HepG2 (cell line): ENCODE data around the gene USB1. TPM values are rescaled to one million over a fixed set of nuclear protein-coding genes. Genes with fewer than 3 reads are reported as not detected.

Source experiments
- ATF7 ChIP-seq, 2 experiments: fragments of 450-650 bp in 1 of 2; sonication (generic) in 1 of 2; formaldehyde crosslinking in 1 of 2; IDR thresholded peaks; 2 replicates each; pipeline versions ENCODE4 v1.4.0 to v1.6.1; 2016 to 2020; ENCODE audit warnings: antibody characterized with exemption in 1 of 2, mild to moderate bottlenecking in 1 of 2, missing genetic modification reagents in 1 of 2
- BORCS8-MEF2B ChIP-seq: sonication (generic); formaldehyde crosslinking; IDR thresholded peaks from 2 replicates; pipeline ENCODE4 v1.8.0; 2022; ENCODE audit warnings: mild to moderate bottlenecking, missing genetic modification reagents
- FOXP1 ChIP-seq, 2 experiments: fragments of 450-650 bp in 1 of 2; IDR thresholded peaks; 2 replicates each; pipeline ENCODE4 v1.6.1; 2017 to 2018; ENCODE audit warnings: antibody characterized with exemption in 1 of 2
- GATAD2A ChIP-seq: IDR thresholded peaks from 2 replicates; pipeline ENCODE4 v1.6.1; 2016
- IRF2 ChIP-seq: IDR thresholded peaks from 2 replicates; pipeline ENCODE4 v1.6.1; 2018; ENCODE audit warnings: missing genetic modification reagents, missing compliant biosample characterization
- KAT7 ChIP-seq: IDR thresholded peaks from 2 replicates; pipeline ENCODE4 v1.6.1; 2018; ENCODE audit warnings: borderline replicate concordance, missing compliant biosample characterization
- NR2F6 ChIP-seq, 2 experiments: IDR thresholded peaks; 2 replicates each; pipeline ENCODE4 v1.6.1; 2016; ENCODE audit warnings: antibody characterized with exemption in 1 of 2, mild to moderate bottlenecking in 1 of 2
- POLR2G ChIP-seq: fragments of 200-400 bp; formaldehyde crosslinking; IDR thresholded peaks from 2 replicates; pipeline ENCODE4 v1.6.1; 2018; ENCODE audit warnings: mild to moderate bottlenecking, low read depth, low read length, moderate library complexity
- RFXAP ChIP-seq: sonication (generic); formaldehyde crosslinking; IDR thresholded peaks from 2 replicates; pipeline ENCODE4 v1.4.0; 2020; ENCODE audit warnings: missing genetic modification reagents, borderline replicate concordance
- YY1 ChIP-seq: IDR thresholded peaks from 2 replicates; pipeline ENCODE4 v1.6.1; 2011; ENCODE audit warnings: low read length, low read depth, moderate library complexity, mild to moderate bottlenecking; ENCODE audit not compliant: insufficient read depth, insufficient replicate concordance
- ZNF430 ChIP-seq: sonication (generic); formaldehyde crosslinking; IDR thresholded peaks from 2 replicates; pipeline ENCODE4 v1.9.0; 2021; ENCODE audit warnings: mild to moderate bottlenecking, missing genetic modification reagents
- ZNF615 ChIP-seq: sonication (generic); formaldehyde crosslinking; IDR thresholded peaks from 2 replicates; pipeline ENCODE4 v1.5.0; 2020; ENCODE audit warnings: mild to moderate bottlenecking, missing genetic modification reagents, borderline replicate concordance
- ZNF746 ChIP-seq: sonication (generic); formaldehyde crosslinking; IDR thresholded peaks from 2 replicates; pipeline ENCODE4 v1.8.0; 2022; ENCODE audit warnings: mild to moderate bottlenecking, missing genetic modification reagents
- polyA plus RNA-seq, 8 experiments: library from polyadenylated mRNA; depleted of rRNA in 3 of 8; stranded (reverse) in 7 of 8; unstranded in 1 of 8; fragments of >200 nt; fragmentation: Illumina TruSeq in 4 of 8; extraction: Trizol in 4 of 8; gene quantifications; 2 replicates each; pipeline versions ENCODE4 v1.2.1 to v1.2.3, GENCODE V29; 2011 to 2016; ENCODE audit warnings: low read depth in 4 of 8, missing spikeins in 1 of 8, mixed read lengths in 1 of 8; ENCODE audit not compliant: insufficient read depth in 1 of 8
- total RNA-seq, 5 experiments: library from RNA; depleted of rRNA; stranded (reverse); fragments of >200 nt; fragmentation: Illumina TruSeq; extraction: Trizol; gene quantifications; 2 replicates each; pipeline ENCODE4 v1.2.3, GENCODE V29; 2016; ENCODE audit warnings: low read depth in 1 of 5
- TF ChIP-seq, protein P1 (sequence below): IDR thresholded peaks from 2 replicates; pipeline ENCODE4 v1.6.1; 2016; ENCODE audit warnings: missing compliant biosample characterization, missing genetic modification reagents, borderline replicate concordance
- TF ChIP-seq, protein P2 (sequence below): sonication (generic); formaldehyde crosslinking; IDR thresholded peaks from 2 replicates; pipeline ENCODE4 v1.4.0; 2020; ENCODE audit warnings: low read depth, missing genetic modification reagents
- TF ChIP-seq, protein P3 (sequence below): sonication (generic); formaldehyde crosslinking; IDR thresholded peaks from 2 replicates; pipeline ENCODE4 v1.5.1; 2020; ENCODE audit warnings: missing genetic modification reagents, mild to moderate bottlenecking, borderline replicate concordance
- TF ChIP-seq, protein P4 (sequence below): sonication (generic); formaldehyde crosslinking; IDR thresholded peaks from 2 replicates; pipeline ENCODE4 v1.8.1; 2023; ENCODE audit warnings: mild to moderate bottlenecking, inconsistent platforms, moderate library complexity, missing genetic modification reagents, borderline replicate concordance

Gene USB1
- total and polyA plus RNA-seq, 2 of the 13 experiments (the other 11 are each of a cell fraction or from before 2014, with no cell fraction given), result 16.7 to 65.4 TPM

DNA sequence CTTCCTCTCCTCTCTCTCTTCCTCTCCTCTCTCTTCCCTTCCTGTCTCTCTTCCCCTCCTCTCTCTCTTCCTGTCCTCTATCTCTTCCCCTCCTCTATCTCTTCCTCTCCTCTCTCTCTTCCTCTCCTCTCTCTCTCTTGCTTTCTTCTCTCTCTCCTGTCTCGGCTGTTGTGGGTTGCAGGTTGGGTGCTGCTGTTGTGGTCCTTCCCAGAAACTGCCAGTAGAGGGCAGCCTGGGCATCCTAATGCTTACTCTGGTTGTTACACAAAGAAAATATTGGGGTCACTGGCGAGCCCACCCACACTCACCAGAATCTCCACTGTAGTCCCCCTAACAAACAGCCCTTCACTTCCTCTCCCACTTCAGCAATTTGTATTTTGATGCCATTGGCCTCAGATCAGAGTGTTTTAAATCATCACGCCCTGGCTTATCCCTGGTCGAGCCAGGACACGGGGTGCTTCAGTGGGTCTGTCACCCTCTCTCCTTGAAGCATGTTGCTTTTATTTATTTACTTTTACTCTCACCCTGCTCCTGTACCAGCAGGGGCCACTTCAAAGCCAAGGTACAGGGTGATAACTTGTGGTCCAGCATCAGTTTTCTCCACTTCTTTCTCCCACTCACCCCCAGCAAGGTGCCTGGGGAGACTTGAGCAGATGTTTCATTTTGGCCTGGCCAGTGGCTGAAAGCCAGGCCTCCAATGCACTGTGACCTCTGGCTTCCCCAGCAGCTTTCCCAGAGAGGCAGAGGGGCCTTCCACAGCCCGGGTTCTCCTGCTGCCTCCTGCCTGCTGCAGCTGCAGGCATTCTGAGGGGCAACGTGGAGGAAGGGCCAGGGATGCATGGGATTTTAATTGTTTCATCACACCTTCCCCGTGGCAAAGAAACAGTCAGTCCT, 19.7 kb downstream of the USB1 start (continued):
- TF ChIP-seq, protein P1, sequence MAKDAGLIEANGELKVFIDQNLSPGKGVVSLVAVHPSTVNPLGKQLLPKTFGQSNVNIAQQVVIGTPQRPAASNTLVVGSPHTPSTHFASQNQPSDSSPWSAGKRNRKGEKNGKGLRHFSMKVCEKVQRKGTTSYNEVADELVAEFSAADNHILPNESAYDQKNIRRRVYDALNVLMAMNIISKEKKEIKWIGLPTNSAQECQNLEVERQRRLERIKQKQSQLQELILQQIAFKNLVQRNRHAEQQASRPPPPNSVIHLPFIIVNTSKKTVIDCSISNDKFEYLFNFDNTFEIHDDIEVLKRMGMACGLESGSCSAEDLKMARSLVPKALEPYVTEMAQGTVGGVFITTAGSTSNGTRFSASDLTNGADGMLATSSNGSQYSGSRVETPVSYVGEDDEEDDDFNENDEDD (CRISPR knock-in tag), result no peak
- TF ChIP-seq NR2F6 (IDR thresholded peaks at IDR 0.05), result no peak
- no peak for TF ChIP-seq NR2F6 (CRISPR knock-in tag; IDR thresholded peaks at IDR 0.05)
- TF ChIP-seq GATAD2A (CRISPR knock-in tag), result peak; percentile 32; the same call in 1 of the 2 replicates
- TF ChIP-seq ZNF430 (CRISPR knock-in tag), result no peak
- TF ChIP-seq ATF7 (IDR thresholded peaks at IDR 0.05), result no peak
- TF ChIP-seq ATF7 (CRISPR knock-in tag; IDR thresholded peaks at IDR 0.05), result no peak
- TF ChIP-seq, protein P2, sequence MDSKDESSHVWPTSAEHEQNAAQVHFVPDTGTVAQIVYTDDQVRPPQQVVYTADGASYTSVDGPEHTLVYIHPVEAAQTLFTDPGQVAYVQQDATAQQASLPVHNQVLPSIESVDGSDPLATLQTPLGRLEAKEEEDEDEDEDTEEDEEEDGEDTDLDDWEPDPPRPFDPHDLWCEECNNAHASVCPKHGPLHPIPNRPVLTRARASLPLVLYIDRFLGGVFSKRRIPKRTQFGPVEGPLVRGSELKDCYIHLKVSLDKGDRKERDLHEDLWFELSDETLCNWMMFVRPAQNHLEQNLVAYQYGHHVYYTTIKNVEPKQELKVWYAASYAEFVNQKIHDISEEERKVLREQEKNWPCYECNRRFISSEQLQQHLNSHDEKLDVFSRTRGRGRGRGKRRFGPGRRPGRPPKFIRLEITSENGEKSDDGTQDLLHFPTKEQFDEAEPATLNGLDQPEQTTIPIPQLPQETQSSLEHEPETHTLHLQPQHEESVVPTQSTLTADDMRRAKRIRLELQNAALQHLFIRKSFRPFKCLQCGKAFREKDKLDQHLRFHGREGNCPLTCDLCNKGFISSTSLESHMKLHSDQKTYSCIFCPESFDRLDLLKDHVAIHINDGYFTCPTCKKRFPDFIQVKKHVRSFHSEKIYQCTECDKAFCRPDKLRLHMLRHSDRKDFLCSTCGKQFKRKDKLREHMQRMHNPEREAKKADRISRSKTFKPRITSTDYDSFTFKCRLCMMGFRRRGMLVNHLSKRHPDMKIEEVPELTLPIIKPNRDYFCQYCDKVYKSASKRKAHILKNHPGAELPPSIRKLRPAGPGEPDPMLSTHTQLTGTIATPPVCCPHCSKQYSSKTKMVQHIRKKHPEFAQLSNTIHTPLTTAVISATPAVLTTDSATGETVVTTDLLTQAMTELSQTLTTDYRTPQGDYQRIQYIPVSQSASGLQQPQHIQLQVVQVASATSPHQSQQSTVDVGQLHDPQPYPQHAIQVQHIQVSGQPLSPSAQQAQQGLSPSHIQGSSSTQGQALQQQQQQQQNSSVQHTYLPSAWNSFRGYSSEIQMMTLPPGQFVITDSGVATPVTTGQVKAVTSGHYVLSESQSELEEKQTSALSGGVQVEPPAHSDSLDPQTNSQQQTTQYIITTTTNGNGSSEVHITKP (CRISPR knock-in tag), result no peak
- TF ChIP-seq KAT7 (CRISPR knock-in tag), result no peak
- no peak for TF ChIP-seq RFXAP (CRISPR knock-in tag)
- TF ChIP-seq, protein P3, sequence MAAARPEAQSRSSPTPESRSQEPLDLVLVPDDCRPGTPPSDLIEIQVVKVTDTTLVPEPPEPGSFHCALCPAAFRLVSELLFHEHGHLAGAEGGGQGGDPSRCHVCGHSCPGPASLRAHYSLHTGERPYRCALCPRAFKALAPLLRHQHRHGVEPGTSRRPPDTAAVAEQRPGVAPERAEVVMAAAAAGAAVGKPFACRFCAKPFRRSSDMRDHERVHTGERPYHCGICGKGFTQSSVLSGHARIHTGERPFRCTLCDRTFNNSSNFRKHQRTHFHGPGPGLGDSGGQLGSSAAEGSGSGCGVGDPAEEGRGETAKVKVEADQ (CRISPR knock-in tag), result no peak
- TF ChIP-seq YY1, result no peak
- TF ChIP-seq, protein P4, sequence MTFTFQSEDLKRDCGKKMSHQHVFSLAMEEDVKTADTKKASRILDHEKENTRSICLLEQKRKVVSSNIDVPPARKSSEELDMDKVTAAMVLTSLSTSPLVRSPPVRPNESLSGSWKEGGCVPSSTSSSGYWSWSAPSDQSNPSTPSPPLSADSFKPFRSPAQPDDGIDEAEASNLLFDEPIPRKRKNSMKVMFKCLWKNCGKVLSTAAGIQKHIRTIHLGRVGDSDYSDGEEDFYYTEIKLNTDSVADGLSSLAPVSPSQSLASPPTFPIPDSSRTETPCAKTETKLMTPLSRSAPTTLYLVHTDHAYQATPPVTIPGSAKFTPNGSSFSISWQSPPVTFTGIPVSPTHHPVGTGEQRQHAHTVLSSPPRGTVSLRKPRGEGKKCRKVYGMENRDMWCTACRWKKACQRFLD (CRISPR knock-in tag), result no peak
- 0 out of 2 replicates have a peak, but pooled peaks have one; percentile 60 for TF ChIP-seq ZNF615 (CRISPR knock-in tag)
- TF ChIP-seq IRF2 (CRISPR knock-in tag), result 0 out of 2 replicates have a peak, but pooled peaks have one; percentile 37
- no peak for TF ChIP-seq ZNF746
- no peak for TF ChIP-seq FOXP1 (IDR thresholded peaks at IDR 0.05)
- no peak for TF ChIP-seq FOXP1 (CRISPR knock-in tag; IDR thresholded peaks at IDR 0.05)
- TF ChIP-seq BORCS8-MEF2B (CRISPR knock-in tag), result no peak
- no peak for TF ChIP-seq POLR2G
